Large intestine (tissue), 3 donors: ENCODE data around the gene RASA1. TPM values are rescaled to one million over a fixed set of nuclear protein-coding genes. Genes with fewer than 3 reads are reported as not detected.

ENCODE experiments used
- DNase-seq, 2 donors: peaks; one replicate each; pipeline versions ENCODE4 v3.0.0 to v3.0.0-alpha.2; 2013
- H3K27ac ChIP-seq: one replicate; pipeline ENCODE4 v1.5.1; 2013; ENCODE audit warnings: low read length
- H3K27me3 ChIP-seq: 2 replicates; pipeline ENCODE4 v1.6.1; 2013; ENCODE audit warnings: low read length; ENCODE audit not compliant: control insufficient read depth, insufficient read depth
- H3K36me3 ChIP-seq: 2 replicates; pipeline ENCODE4 v1.6.1; 2013; ENCODE audit warnings: low read length; ENCODE audit not compliant: control insufficient read depth, insufficient read depth
- H3K4me1 ChIP-seq: one replicate; pipeline ENCODE4 v1.6.1; 2013; ENCODE audit warnings: low read length; ENCODE audit not compliant: control insufficient read depth, insufficient read depth
- H3K4me3 ChIP-seq: one replicate; pipeline ENCODE4 v1.5.1; 2013; ENCODE audit warnings: low read length
- H3K9me3 ChIP-seq: one replicate; pipeline ENCODE4 v1.6.1; 2013; ENCODE audit warnings: mild to moderate bottlenecking, low read depth, low read length, moderate library complexity; ENCODE audit not compliant: control insufficient read depth
- WGBS: methylation state at CpG from one replicate; pipeline ENCODE4 v1.1.5; 2013; ENCODE audit warnings: low lambda C conversion rate; ENCODE audit not compliant: insufficient coverage; 5-methylcytosine and 5-hydroxymethylcytosine counted together
- polyA plus RNA-seq: library from polyadenylated mRNA; unstranded; fragments of 120-200 nt; gene quantifications from one replicate; pipeline ENCODE4 v1.2.1, GENCODE V29; 2013

The RASA1 gene
- polyA plus RNA-seq, 1 donor: 33.5 TPM

- Histone ChIP-seq H3K27ac (no peak overlapping the region), H3K9me3 (no peaks in the 10 kb centered on the region), H3K27me3 (no peaks in the 10 kb centered on the region), H3K4me3 (no peak overlapping the region), H3K36me3 (no peaks in the 10 kb centered on the region), H3K4me1 (no peaks in the 10 kb centered on the region)
- WGBS: no CpG with 5 or more reads among the region's 1 CpG
- no peak for DNase-seq
These were observed 166.8 kb downstream of the RASA1 start for GRCh38 chr5:87434461-87434860.

GRCh38 chr5:87435144-87435694 is 167.5 kb downstream of the RASA1 start:
- 80% methylated on average over 1 of the region's 2 CpGs for WGBS
- Histone ChIP-seq H3K9me3 (no peaks in the 10 kb centered on the region), H3K4me3 (no peak overlapping the region), H3K4me1 (no peaks in the 10 kb centered on the region), H3K36me3 (no peaks in the 10 kb centered on the region), H3K27me3 (no peaks in the 10 kb centered on the region), H3K27ac (no peak overlapping the region)
- no peak for DNase-seq

GRCh38 chr5:87437724-87438123 is 170.0 kb downstream of the RASA1 start:
- no peaks in the 10 kb centered on the region for H3K36me3 ChIP-seq
- H3K27ac ChIP-seq: no peak overlapping the region
- no peak for DNase-seq
- no peak overlapping the region for H3K4me3 ChIP-seq
- 88% methylated on average over 1 of the region's 1 CpG for WGBS
- H3K27me3 ChIP-seq: no peaks in the 10 kb centered on the region
- H3K4me1 ChIP-seq: no peaks in the 10 kb centered on the region
- H3K9me3 ChIP-seq: no peaks in the 10 kb centered on the region

GRCh38 chr5:87438231-87438630 is 170.5 kb downstream of the RASA1 start:
- DNase-seq: no peak
- no peak overlapping the region for H3K27ac ChIP-seq
- WGBS: no CpG with 5 or more reads among the region's 2 CpGs
- no peaks in the 10 kb centered on the region for H3K36me3 ChIP-seq
- H3K4me3 ChIP-seq: no peak overlapping the region
- no peaks in the 10 kb centered on the region for H3K9me3 ChIP-seq
- H3K27me3 ChIP-seq: no peaks in the 10 kb centered on the region
- no peaks in the 10 kb centered on the region for H3K4me1 ChIP-seq

Other genes starting within 250 kb of the RASA1 start
- gene CCNH, start 145.0 kb downstream of the RASA1 start, polyA plus RNA-seq: 45.2 TPM